H1 (cell line): ENCODE data around the gene USP12.

Source experiments
- ATF2 ChIP-seq: IDR thresholded peaks from 2 replicates; pipeline ENCODE4 v1.6.1; 2012; ENCODE audit warnings: low read length, inconsistent platforms
- CEBPB ChIP-seq: IDR thresholded peaks from 2 replicates; pipeline ENCODE4 v1.6.1; 2012; ENCODE audit warnings: low read depth, low read length
- CHD2 ChIP-seq: IDR thresholded peaks from 2 replicates; pipeline ENCODE4 v1.6.1; 2012; ENCODE audit warnings: low read length, improper control_type of control experiment
- CTCF ChIP-seq, 3 experiments: IDR thresholded peaks; 1 replicate in 2 of 3; 2 replicates in 1 of 3; pipeline versions ENCODE4 v1.5.1 to v1.6.1; 2011; ENCODE audit warnings: low read length in 3 of 3, mild to moderate bottlenecking in 3 of 3, inconsistent platforms in 2 of 3, low read depth in 1 of 3, moderate library complexity in 1 of 3; ENCODE audit not compliant: insufficient read depth in 1 of 3; ENCODE audit errors: control extremely low read depth in 1 of 3
- GABPA ChIP-seq: IDR thresholded peaks from 2 replicates; pipeline ENCODE4 v1.6.1; 2011; ENCODE audit warnings: mild to moderate bottlenecking, low read length, moderate library complexity, borderline replicate concordance; ENCODE audit not compliant: insufficient read depth
- HDAC6 ChIP-seq: IDR thresholded peaks from one replicate; pipeline ENCODE4 v1.7.1; 2012; ENCODE audit warnings: low read depth, mild to moderate bottlenecking, inconsistent platforms, low read length, moderate library complexity
- JUND ChIP-seq: IDR thresholded peaks from 2 replicates; pipeline ENCODE4 v1.6.1; 2011; ENCODE audit warnings: mild to moderate bottlenecking, improper control_type of control experiment, low read length
- MAX ChIP-seq: IDR thresholded peaks from 2 replicates; pipeline ENCODE4 v1.6.1; 2012; ENCODE audit warnings: inconsistent platforms
- PHF8 ChIP-seq: fragments of 200-600 bp; sonication (generic); conservative IDR thresholded peaks from 2 replicates; pipeline ENCODE4 v1.7.1; 2012; ENCODE audit warnings: low read depth, mild to moderate bottlenecking, inconsistent platforms, low read length, moderate library complexity
- POLR2A ChIP-seq, 2 experiments: IDR thresholded peaks; 1 replicate in 1 of 2; 2 replicates in 1 of 2; pipeline ENCODE4 v1.6.1; 2011; ENCODE audit warnings: low read depth in 2 of 2, low read length in 2 of 2, mild to moderate bottlenecking in 2 of 2; ENCODE audit errors: control extremely low read depth in 1 of 2
- TAF1 ChIP-seq: IDR thresholded peaks from 2 replicates; pipeline ENCODE4 v1.6.1; 2011; ENCODE audit warnings: mild to moderate bottlenecking, low read depth, low read length
- TAF7 ChIP-seq: optimal IDR thresholded peaks from 2 replicates; pipeline ENCODE3; 2011; ENCODE audit warnings: low read depth, mild to moderate bottlenecking, inconsistent platforms, low read length, moderate library complexity, borderline replicate concordance

GRCh38 chr13:27201661-27202060, 30.1 kb upstream of the USP12 start:
- TF ChIP-seq TAF1, result no peak
- no peak for TF ChIP-seq CTCF (IDR thresholded peaks at IDR 0.05; ENCODE audit: control extremely low read depth in 1 of 3, insufficient read depth in 1 of 3, low read depth in 1 of 3, low read length in 3 of 3)
- no peak for TF ChIP-seq JUND
- no peak for TF ChIP-seq CEBPB
- no peak for TF ChIP-seq GABPA
- no peak for TF ChIP-seq POLR2A (IDR thresholded peaks at IDR 0.05; ENCODE audit: control extremely low read depth in 1 of 2, low read depth in 2 of 2, low read length in 2 of 2)
- no peak for TF ChIP-seq CHD2
- TF ChIP-seq PHF8, result no peak
- no peak for TF ChIP-seq HDAC6
- no peak for TF ChIP-seq TAF7
- no peak for TF ChIP-seq ATF2
- TF ChIP-seq MAX, result no peak
